ENCODE results near the gene MAP2K6.

Gene MAP2K6

GRCh38 chr17:69492410-69493071 is 78.0 kb downstream of the MAP2K6 start:
- no peaks in the 10 kb centered on the region for H3K36me3 ChIP-seq (ENCODE audit: control insufficient read depth, insufficient read depth, low read length)
- H3K9me3 ChIP-seq (ENCODE audit: control insufficient read depth, low read length): no peaks in the 10 kb centered on the region
- no peak overlapping the region for H3K4me3 ChIP-seq (ENCODE audit: extremely low read depth, insufficient read depth, low read length, poor library complexity, severe bottlenecking)
- peak overlapping the region; percentile 59 for H3K27ac ChIP-seq (ENCODE audit: low read depth, low read length, severe bottlenecking)
- peaks cover 4% of the 10 kb centered on the region for H3K4me1 ChIP-seq (ENCODE audit: control insufficient read depth, insufficient read depth, low read length, poor library complexity, severe bottlenecking)
- 43 to 54% methylated on average over 1 to 3 of the region's 3 CpGs for WGBS, 2 experiments (ENCODE audit: insufficient coverage in 2 of 2)

GRCh38 chr17:69495787-69496186 is 81.3 kb downstream of the MAP2K6 start:
- no peaks in the 10 kb centered on the region for H3K36me3 ChIP-seq (ENCODE audit: control insufficient read depth, insufficient read depth, low read length)
- 78 to 86% methylated on average over 1 to 3 of the region's 5 CpGs for WGBS, 2 experiments (ENCODE audit: insufficient coverage in 2 of 2)
- H3K9me3 ChIP-seq (ENCODE audit: control insufficient read depth, low read length): no peaks in the 10 kb centered on the region
- no peak overlapping the region for H3K4me3 ChIP-seq (ENCODE audit: extremely low read depth, insufficient read depth, low read length, poor library complexity, severe bottlenecking)
- no peak overlapping the region for H3K27ac ChIP-seq (ENCODE audit: low read depth, low read length, severe bottlenecking)
- peaks cover 4% of the 10 kb centered on the region for H3K4me1 ChIP-seq (ENCODE audit: control insufficient read depth, insufficient read depth, low read length, poor library complexity, severe bottlenecking)

GRCh38 chr17:69497161-69497560 is 82.7 kb downstream of the MAP2K6 start:
- no peak overlapping the region for H3K4me3 ChIP-seq (ENCODE audit: extremely low read depth, insufficient read depth, low read length, poor library complexity, severe bottlenecking)
- no peak overlapping the region for H3K27ac ChIP-seq (ENCODE audit: low read depth, low read length, severe bottlenecking)
- peaks cover 9% of the 10 kb centered on the region for H3K4me1 ChIP-seq (ENCODE audit: control insufficient read depth, insufficient read depth, low read length, poor library complexity, severe bottlenecking)
- no peaks in the 10 kb centered on the region for H3K9me3 ChIP-seq (ENCODE audit: control insufficient read depth, low read length)
- no peaks in the 10 kb centered on the region for H3K36me3 ChIP-seq (ENCODE audit: control insufficient read depth, insufficient read depth, low read length)
- 80% methylated on average over 1 of the region's 1 CpG; no CpG with 5 or more reads in 1 of the 2 experiments for WGBS, 2 experiments (ENCODE audit: insufficient coverage in 2 of 2)

- 70% methylated on average over 2 of the region's 3 CpGs; no CpG with 5 or more reads in 1 of the 2 experiments for WGBS, 2 experiments (ENCODE audit: insufficient coverage in 2 of 2)
- Histone ChIP-seq H3K4me1 (ENCODE audit: control insufficient read depth, insufficient read depth, low read length, poor library complexity, severe bottlenecking) (peaks cover 13% of the 10 kb centered on the region), H3K27ac (ENCODE audit: low read depth, low read length, severe bottlenecking) (no peak overlapping the region), H3K36me3 (ENCODE audit: control insufficient read depth, insufficient read depth, low read length) (no peaks in the 10 kb centered on the region), H3K9me3 (ENCODE audit: control insufficient read depth, low read length) (no peaks in the 10 kb centered on the region), H3K4me3 (ENCODE audit: extremely low read depth, insufficient read depth, low read length, poor library complexity, severe bottlenecking) (no peak overlapping the region)
These were observed 84.8 kb downstream of the MAP2K6 start for GRCh38 chr17:69499318-69499717.

- no peaks in the 10 kb centered on the region for H3K36me3 ChIP-seq (ENCODE audit: control insufficient read depth, insufficient read depth, low read length)
- 82 to 88% methylated on average over 1 to 7 of the region's 9 CpGs for WGBS, 2 experiments (ENCODE audit: insufficient coverage in 2 of 2)
- no peaks in the 10 kb centered on the region for H3K9me3 ChIP-seq (ENCODE audit: control insufficient read depth, low read length)
- no peak overlapping the region for H3K27ac ChIP-seq (ENCODE audit: low read depth, low read length, severe bottlenecking)
- H3K4me3 ChIP-seq (ENCODE audit: extremely low read depth, insufficient read depth, low read length, poor library complexity, severe bottlenecking): no peak overlapping the region
- peaks cover 13% of the 10 kb centered on the region for H3K4me1 ChIP-seq (ENCODE audit: control insufficient read depth, insufficient read depth, low read length, poor library complexity, severe bottlenecking)
These were observed 86.5 kb downstream of the MAP2K6 start for GRCh38 chr17:69500911-69501429.

GRCh38 chr17:69501591-69502468 is 87.3 kb downstream of the MAP2K6 start:
- H3K4me1 ChIP-seq (ENCODE audit: control insufficient read depth, insufficient read depth, low read length, poor library complexity, severe bottlenecking): peaks cover 13% of the 10 kb centered on the region
- H3K36me3 ChIP-seq (ENCODE audit: control insufficient read depth, insufficient read depth, low read length): no peaks in the 10 kb centered on the region
- peak overlapping the region; percentile 33 for H3K27ac ChIP-seq (ENCODE audit: low read depth, low read length, severe bottlenecking)
- 60 to 67% methylated on average over 9 to 10 of the region's 14 CpGs for WGBS, 2 experiments (ENCODE audit: insufficient coverage in 2 of 2)
- H3K9me3 ChIP-seq (ENCODE audit: control insufficient read depth, low read length): no peaks in the 10 kb centered on the region
- H3K4me3 ChIP-seq (ENCODE audit: extremely low read depth, insufficient read depth, low read length, poor library complexity, severe bottlenecking): no peak overlapping the region

GRCh38 chr17:69503711-69504110 is 89.2 kb downstream of the MAP2K6 start:
- Histone ChIP-seq H3K36me3 (ENCODE audit: control insufficient read depth, insufficient read depth, low read length) (no peaks in the 10 kb centered on the region), H3K27ac (ENCODE audit: low read depth, low read length, severe bottlenecking) (no peak overlapping the region), H3K4me1 (ENCODE audit: control insufficient read depth, insufficient read depth, low read length, poor library complexity, severe bottlenecking) (peaks cover 13% of the 10 kb centered on the region), H3K4me3 (ENCODE audit: extremely low read depth, insufficient read depth, low read length, poor library complexity, severe bottlenecking) (no peak overlapping the region), H3K9me3 (ENCODE audit: control insufficient read depth, low read length) (no peaks in the 10 kb centered on the region)
- 91% methylated on average over 4 of the region's 5 CpGs; no CpG with 5 or more reads in 1 of the 2 experiments for WGBS, 2 experiments (ENCODE audit: insufficient coverage in 2 of 2)

- Histone ChIP-seq H3K9me3 (ENCODE audit: control insufficient read depth, low read length) (no peaks in the 10 kb centered on the region), H3K27ac (ENCODE audit: low read depth, low read length, severe bottlenecking) (no peak overlapping the region), H3K4me1 (ENCODE audit: control insufficient read depth, insufficient read depth, low read length, poor library complexity, severe bottlenecking) (peaks cover 13% of the 10 kb centered on the region), H3K4me3 (ENCODE audit: extremely low read depth, insufficient read depth, low read length, poor library complexity, severe bottlenecking) (no peak overlapping the region), H3K36me3 (ENCODE audit: control insufficient read depth, insufficient read depth, low read length) (no peaks in the 10 kb centered on the region)
- 85 to 93% methylated on average over 2 to 3 of the region's 3 CpGs for WGBS, 2 experiments (ENCODE audit: insufficient coverage in 2 of 2)
These were observed 91.2 kb downstream of the MAP2K6 start for GRCh38 chr17:69505740-69506139.

- H3K36me3 ChIP-seq (ENCODE audit: control insufficient read depth, insufficient read depth, low read length): no peaks in the 10 kb centered on the region
- H3K4me1 ChIP-seq (ENCODE audit: control insufficient read depth, insufficient read depth, low read length, poor library complexity, severe bottlenecking): peaks cover 13% of the 10 kb centered on the region
- 100% methylated on average over 1 of the region's 1 CpG for WGBS, 2 experiments (ENCODE audit: insufficient coverage in 2 of 2)
- H3K4me3 ChIP-seq (ENCODE audit: extremely low read depth, insufficient read depth, low read length, poor library complexity, severe bottlenecking): no peak overlapping the region
- H3K9me3 ChIP-seq (ENCODE audit: control insufficient read depth, low read length): no peaks in the 10 kb centered on the region
- H3K27ac ChIP-seq (ENCODE audit: low read depth, low read length, severe bottlenecking): no peak overlapping the region
These were observed 92.0 kb downstream of the MAP2K6 start for GRCh38 chr17:69506489-69506888.

GRCh38 chr17:69508814-69509213 is 94.3 kb downstream of the MAP2K6 start:
- whole genome bisulfite sequencing, 2 experiments (ENCODE audit: insufficient coverage in 2 of 2): 100% methylated on average over 1 of the region's 1 CpG; no CpG with 5 or more reads in 1 of the 2 experiments
- no peak overlapping the region for H3K27ac ChIP-seq (ENCODE audit: low read depth, low read length, severe bottlenecking)
- H3K9me3 ChIP-seq (ENCODE audit: control insufficient read depth, low read length): no peaks in the 10 kb centered on the region
- no peaks in the 10 kb centered on the region for H3K4me1 ChIP-seq (ENCODE audit: control insufficient read depth, insufficient read depth, low read length, poor library complexity, severe bottlenecking)
- H3K4me3 ChIP-seq (ENCODE audit: extremely low read depth, insufficient read depth, low read length, poor library complexity, severe bottlenecking): no peak overlapping the region
- H3K36me3 ChIP-seq (ENCODE audit: control insufficient read depth, insufficient read depth, low read length): no peaks in the 10 kb centered on the region
